DOHH2 (cell line): Measurements from ENCODE around the gene FANCC.

Experiments used
- H3F3A ChIP-seq: fragments of 200-600 bp; sonication (generic), shearing (Covaris generic); 2 replicates; pipeline ENCODE4 v1.6.0; 2016; ENCODE audit warnings: antibody characterized with exemption, mild to moderate bottlenecking; ENCODE audit not compliant: control insufficient read depth, insufficient read depth
- H3K27ac ChIP-seq: fragments of 200-600 bp; sonication (generic); 2 replicates; pipeline ENCODE4 v1.5.1; 2014; ENCODE audit warnings: low read depth, mild to moderate bottlenecking, low read length, moderate library complexity
- H3K27me3 ChIP-seq: fragments of 200-600 bp; sonication (generic); 2 replicates; pipeline ENCODE4 v1.6.1; 2014; ENCODE audit warnings: mild to moderate bottlenecking, low read length, mixed read lengths; ENCODE audit not compliant: control insufficient read depth
- H3K36me3 ChIP-seq: fragments of 200-600 bp; sonication (generic); 2 replicates; pipeline ENCODE4 v1.6.1; 2014; ENCODE audit warnings: mild to moderate bottlenecking, low read length, moderate library complexity, mixed read lengths; ENCODE audit not compliant: control insufficient read depth
- H3K4me1 ChIP-seq: fragments of 200-600 bp; sonication (generic); 2 replicates; pipeline ENCODE4 v1.6.1; 2014; ENCODE audit warnings: mild to moderate bottlenecking, low read length, mixed read lengths; ENCODE audit not compliant: control insufficient read depth
- H3K4me2 ChIP-seq: fragments of 200-600 bp; sonication (generic); 2 replicates; pipeline ENCODE4 v1.6.0; 2014; ENCODE audit warnings: mild to moderate bottlenecking, low read length, moderate library complexity
- H3K4me3 ChIP-seq: fragments of 200-600 bp; sonication (generic); 2 replicates; pipeline ENCODE4 v1.5.1; 2014; ENCODE audit warnings: mild to moderate bottlenecking, low read length, mixed read lengths
- H3K79me2 ChIP-seq: fragments of 200-600 bp; sonication (generic); 2 replicates; pipeline ENCODE4 v1.6.1; 2014; ENCODE audit warnings: mild to moderate bottlenecking, low read length, mixed read lengths; ENCODE audit not compliant: control insufficient read depth
- H3K9me2 ChIP-seq: fragments of 200-600 bp; sonication (generic); replicated peaks from 2 replicates; pipeline ENCODE4 v1.6.1; 2014; ENCODE audit warnings: mild to moderate bottlenecking, low read length, mixed read lengths; ENCODE audit not compliant: control insufficient read depth
- H3K9me3 ChIP-seq: fragments of 200-600 bp; sonication (generic); 2 replicates; pipeline ENCODE4 v1.6.1; 2014; ENCODE audit warnings: antibody characterized with exemption, low read length, mixed read lengths; ENCODE audit not compliant: control insufficient read depth, insufficient read depth
- H4K20me1 ChIP-seq: fragments of 200-600 bp; sonication (generic); 2 replicates; pipeline ENCODE4 v1.6.0; 2014; ENCODE audit warnings: low read depth, mild to moderate bottlenecking, antibody characterized with exemption, low read length, moderate library complexity; ENCODE audit not compliant: control insufficient read depth, insufficient read depth
- EZH2phosphoT487 ChIP-seq: fragments of 200-600 bp; sonication (generic); IDR thresholded peaks from 2 replicates; pipeline ENCODE4 v1.6.1; 2017; ENCODE audit warnings: borderline replicate concordance, mild to moderate bottlenecking, antibody characterized with exemption, low read length, moderate library complexity, mixed read lengths
- TF ChIP-seq, protein P1 (sequence below): fragments of 200-600 bp; sonication (generic); IDR thresholded peaks from one replicate; pipeline ENCODE4 v1.5.1; 2014; ENCODE audit warnings: antibody characterized with exemption, mild to moderate bottlenecking, low read depth, low read length; ENCODE audit not compliant: poor library complexity, severe bottlenecking

FANCC gene

GRCh38 chr9:95070549-95071021 is 246.9 kb downstream of the FANCC start:
- Histone ChIP-seq H3K4me3 (no peak overlapping the region), H4K20me1 (no peaks in the 10 kb centered on the region), H3K4me2 (no peak overlapping the region), H3K9me3 (no peaks in the 10 kb centered on the region), H3K27me3 (no peaks in the 10 kb centered on the region), H3K27ac (no peak overlapping the region), H3K79me2 (no peaks in the 10 kb centered on the region), H3F3A (no peaks in the 10 kb centered on the region), H3K36me3 (no peaks in the 10 kb centered on the region), H3K9me2 (no peaks in the 10 kb centered on the region), H3K4me1 (no peaks in the 10 kb centered on the region)
- TF ChIP-seq, protein P1, sequence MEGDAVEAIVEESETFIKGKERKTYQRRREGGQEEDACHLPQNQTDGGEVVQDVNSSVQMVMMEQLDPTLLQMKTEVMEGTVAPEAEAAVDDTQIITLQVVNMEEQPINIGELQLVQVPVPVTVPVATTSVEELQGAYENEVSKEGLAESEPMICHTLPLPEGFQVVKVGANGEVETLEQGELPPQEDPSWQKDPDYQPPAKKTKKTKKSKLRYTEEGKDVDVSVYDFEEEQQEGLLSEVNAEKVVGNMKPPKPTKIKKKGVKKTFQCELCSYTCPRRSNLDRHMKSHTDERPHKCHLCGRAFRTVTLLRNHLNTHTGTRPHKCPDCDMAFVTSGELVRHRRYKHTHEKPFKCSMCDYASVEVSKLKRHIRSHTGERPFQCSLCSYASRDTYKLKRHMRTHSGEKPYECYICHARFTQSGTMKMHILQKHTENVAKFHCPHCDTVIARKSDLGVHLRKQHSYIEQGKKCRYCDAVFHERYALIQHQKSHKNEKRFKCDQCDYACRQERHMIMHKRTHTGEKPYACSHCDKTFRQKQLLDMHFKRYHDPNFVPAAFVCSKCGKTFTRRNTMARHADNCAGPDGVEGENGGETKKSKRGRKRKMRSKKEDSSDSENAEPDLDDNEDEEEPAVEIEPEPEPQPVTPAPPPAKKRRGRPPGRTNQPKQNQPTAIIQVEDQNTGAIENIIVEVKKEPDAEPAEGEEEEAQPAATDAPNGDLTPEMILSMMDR, result no peak
- TF ChIP-seq EZH2phosphoT487, result no peak

- no peaks in the 10 kb centered on the region for H3K79me2 ChIP-seq
- H3F3A ChIP-seq, result no peaks in the 10 kb centered on the region
- no peak overlapping the region for H3K4me2 ChIP-seq
Measured at GRCh38 chr9:95067897-95068296, 249.6 kb downstream of the FANCC start.

GRCh38 chr9:95067057-95067456 is 250.5 kb downstream of the FANCC start:
- H4K20me1 ChIP-seq, result no peaks in the 10 kb centered on the region
- no peaks in the 10 kb centered on the region for H3K9me2 ChIP-seq
- no peaks in the 10 kb centered on the region for H3K9me3 ChIP-seq
- H3F3A ChIP-seq, result no peaks in the 10 kb centered on the region
- H3K36me3 ChIP-seq, result no peaks in the 10 kb centered on the region
- no peaks in the 10 kb centered on the region for H3K4me1 ChIP-seq
- no peak for TF ChIP-seq EZH2phosphoT487
- TF ChIP-seq, protein P1, result no peak
- no peak overlapping the region for H3K4me2 ChIP-seq
- no peak overlapping the region for H3K27ac ChIP-seq
- no peak overlapping the region for H3K4me3 ChIP-seq
- no peaks in the 10 kb centered on the region for H3K27me3 ChIP-seq
- H3K79me2 ChIP-seq, result no peaks in the 10 kb centered on the region

More at GRCh38 chr9:95067897-95068296, 249.6 kb downstream of the FANCC start:
- H3K27ac ChIP-seq, result no peak overlapping the region
- no peaks in the 10 kb centered on the region for H3K36me3 ChIP-seq
- no peaks in the 10 kb centered on the region for H3K27me3 ChIP-seq
- TF ChIP-seq, protein P1, result no peak
- TF ChIP-seq EZH2phosphoT487, result no peak
- H3K9me2 ChIP-seq, result no peaks in the 10 kb centered on the region
- H4K20me1 ChIP-seq, result no peaks in the 10 kb centered on the region
- no peaks in the 10 kb centered on the region for H3K4me1 ChIP-seq
- H3K9me3 ChIP-seq, result no peaks in the 10 kb centered on the region
- no peak overlapping the region for H3K4me3 ChIP-seq
